Cardiac fibroblast (primary cell): ENCODE data around the gene AMMECR1.
"Not testable (repeated sequence)": the region's sequence is repeated elsewhere in the genome, so short reads cannot be mapped to it uniquely, and the experiment has no call there.

Source experiments
- DNase-seq, 2 donors: peaks; one replicate each; pipeline versions ENCODE4 v3.0.0 to v3.0.0-alpha.2; 2010; ENCODE audit warnings: low read depth in 2 of 2
- H3K4me3 ChIP-seq, 2 donors: replicated peaks in 1 of 2; 1 replicate in 1 of 2; 2 replicates in 1 of 2; pipeline ENCODE4 v1.5.1; 2011; ENCODE audit warnings: low read depth in 2 of 2, low read length in 2 of 2, mild to moderate bottlenecking in 2 of 2, moderate library complexity in 1 of 2
- TF ChIP-seq, protein P1 (sequence below): IDR thresholded peaks from one replicate; pipeline ENCODE4 v1.5.1; 2011; ENCODE audit warnings: low read depth, mild to moderate bottlenecking, low read length, inconsistent platforms

The AMMECR1 gene

DNA sequence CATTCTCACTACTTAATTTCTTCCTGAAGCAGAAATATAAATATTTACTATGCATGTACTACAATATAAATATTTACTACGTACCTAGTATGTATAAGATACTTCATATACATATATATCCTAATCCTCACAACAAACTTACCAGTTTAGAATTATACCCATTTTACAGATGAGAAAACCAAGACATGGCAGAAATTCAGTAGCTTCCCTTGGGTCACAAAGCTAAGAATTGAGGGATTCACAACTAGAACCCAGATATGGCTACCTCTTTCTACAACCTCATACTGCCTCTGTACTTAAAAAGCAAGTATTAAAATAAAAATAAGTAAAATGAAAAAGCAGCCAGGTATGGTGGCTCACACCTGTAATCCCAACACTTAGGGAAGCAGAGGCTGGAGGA is 65.9 kb downstream of the AMMECR1 start:
- H3K4me3 ChIP-seq, result no peak overlapping the region
- no peak for DNase-seq
- TF ChIP-seq, protein P1, sequence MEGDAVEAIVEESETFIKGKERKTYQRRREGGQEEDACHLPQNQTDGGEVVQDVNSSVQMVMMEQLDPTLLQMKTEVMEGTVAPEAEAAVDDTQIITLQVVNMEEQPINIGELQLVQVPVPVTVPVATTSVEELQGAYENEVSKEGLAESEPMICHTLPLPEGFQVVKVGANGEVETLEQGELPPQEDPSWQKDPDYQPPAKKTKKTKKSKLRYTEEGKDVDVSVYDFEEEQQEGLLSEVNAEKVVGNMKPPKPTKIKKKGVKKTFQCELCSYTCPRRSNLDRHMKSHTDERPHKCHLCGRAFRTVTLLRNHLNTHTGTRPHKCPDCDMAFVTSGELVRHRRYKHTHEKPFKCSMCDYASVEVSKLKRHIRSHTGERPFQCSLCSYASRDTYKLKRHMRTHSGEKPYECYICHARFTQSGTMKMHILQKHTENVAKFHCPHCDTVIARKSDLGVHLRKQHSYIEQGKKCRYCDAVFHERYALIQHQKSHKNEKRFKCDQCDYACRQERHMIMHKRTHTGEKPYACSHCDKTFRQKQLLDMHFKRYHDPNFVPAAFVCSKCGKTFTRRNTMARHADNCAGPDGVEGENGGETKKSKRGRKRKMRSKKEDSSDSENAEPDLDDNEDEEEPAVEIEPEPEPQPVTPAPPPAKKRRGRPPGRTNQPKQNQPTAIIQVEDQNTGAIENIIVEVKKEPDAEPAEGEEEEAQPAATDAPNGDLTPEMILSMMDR, result no peak

DNA sequence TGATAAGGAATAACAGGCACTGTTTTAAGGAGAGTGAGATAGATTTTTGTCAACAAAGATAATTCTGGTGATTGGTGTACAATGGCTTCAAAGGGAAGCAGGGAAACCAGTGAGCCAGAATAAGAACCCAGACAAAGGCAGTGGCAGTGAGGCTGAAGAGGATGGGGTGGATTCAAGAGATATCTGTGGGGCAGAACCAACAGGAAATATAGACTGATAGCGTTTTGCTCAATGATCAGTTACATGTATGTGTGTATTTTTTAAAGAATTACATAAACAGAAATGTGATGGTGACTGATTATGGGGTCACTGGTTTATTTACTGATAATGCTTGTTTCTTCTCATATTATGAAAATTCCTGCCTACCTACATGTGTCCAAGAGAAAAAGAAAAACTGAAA is 66.4 kb downstream of the AMMECR1 start:
- no peak overlapping the region for H3K4me3 ChIP-seq
- DNase-seq, result no peak
- TF ChIP-seq, protein P1, result no peak

DNA sequence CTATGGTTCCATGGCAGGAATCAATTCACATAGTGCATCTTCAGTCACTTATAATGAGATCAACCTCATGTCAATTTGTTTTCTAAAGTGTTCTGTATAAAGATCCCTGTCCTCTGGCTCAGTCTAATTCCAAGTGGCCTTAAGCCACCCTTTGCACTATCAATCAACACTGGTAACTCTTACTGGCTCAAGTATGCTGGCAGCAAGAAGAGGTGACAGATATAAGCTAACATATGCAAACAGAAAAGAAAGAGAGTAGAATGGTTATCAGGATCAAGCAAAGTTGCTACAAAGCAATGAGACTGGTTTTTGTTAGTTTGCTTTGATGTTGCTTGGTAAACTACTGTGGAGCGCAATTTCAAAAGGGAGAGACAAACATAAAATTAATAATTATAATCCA is 67.0 kb downstream of the AMMECR1 start:
- DNase-seq, result no peak
- TF ChIP-seq, protein P1, result no peak
- no peak overlapping the region for H3K4me3 ChIP-seq

DNA sequence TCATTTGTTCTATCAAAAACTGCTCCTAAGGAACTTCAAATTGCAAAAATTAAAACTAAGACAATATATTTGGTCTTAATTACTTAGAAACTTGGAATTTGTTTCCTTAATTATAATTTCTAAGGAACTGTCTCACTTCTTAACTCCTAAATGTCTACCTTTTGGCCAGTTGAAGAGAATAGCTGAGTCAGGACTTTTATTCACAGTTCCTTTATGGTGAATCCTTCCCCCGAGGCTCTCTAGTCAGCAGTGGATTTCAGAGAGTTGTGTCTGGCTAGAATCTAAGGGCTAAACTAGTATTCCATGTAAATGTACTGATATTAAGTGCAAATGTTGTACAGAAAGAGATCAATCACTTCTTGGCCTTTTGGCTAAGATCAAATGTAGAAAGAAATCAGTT is 69.3 kb downstream of the AMMECR1 start:
- no peak overlapping the region for H3K4me3 ChIP-seq
- DNase-seq, result no peak
- TF ChIP-seq, protein P1, result no peak

DNA sequence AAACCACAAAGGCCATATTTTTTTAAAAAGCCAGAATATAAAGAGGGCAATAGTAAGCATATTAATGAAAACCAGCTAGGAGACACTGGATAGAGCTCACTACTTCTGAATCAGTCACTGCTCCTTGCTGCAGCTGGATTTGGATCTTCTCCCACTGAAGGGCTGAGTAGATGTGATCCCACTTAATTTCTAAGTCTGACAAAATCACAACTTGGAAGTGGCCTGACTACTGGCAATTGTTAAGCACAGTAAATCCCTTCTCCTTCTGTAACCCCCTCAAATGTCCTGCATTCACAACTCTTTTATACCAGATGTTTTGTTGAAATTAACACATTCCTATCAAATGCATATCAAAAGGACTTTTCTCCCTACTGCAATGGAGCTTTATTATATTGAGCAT is 72.9 kb downstream of the AMMECR1 start:
- TF ChIP-seq, protein P1, result no peak
- H3K4me3 ChIP-seq, result no peak overlapping the region
- DNase-seq, result no peak

DNA sequence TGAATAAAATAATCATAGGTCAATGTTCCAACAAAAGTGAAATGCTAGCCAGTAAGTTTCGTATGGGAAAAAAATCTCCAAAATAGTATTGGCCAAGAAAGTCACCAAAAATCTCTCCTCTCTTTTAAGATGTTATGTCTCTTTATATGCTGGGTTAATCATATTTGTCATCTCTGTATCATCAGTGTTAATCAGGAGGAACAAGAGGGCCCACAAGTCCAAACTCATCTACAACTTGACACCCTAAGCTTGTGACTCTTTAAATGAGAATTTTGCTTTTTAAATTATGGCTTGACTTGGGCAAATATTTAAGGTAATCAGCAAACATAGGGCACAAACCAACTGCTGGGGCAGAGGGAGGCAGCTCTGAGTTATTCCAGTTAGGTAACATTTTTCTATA is 75.5 kb downstream of the AMMECR1 start:
- DNase-seq, result no peak
- TF ChIP-seq, protein P1, result no peak
- H3K4me3 ChIP-seq, result no peak overlapping the region

DNA sequence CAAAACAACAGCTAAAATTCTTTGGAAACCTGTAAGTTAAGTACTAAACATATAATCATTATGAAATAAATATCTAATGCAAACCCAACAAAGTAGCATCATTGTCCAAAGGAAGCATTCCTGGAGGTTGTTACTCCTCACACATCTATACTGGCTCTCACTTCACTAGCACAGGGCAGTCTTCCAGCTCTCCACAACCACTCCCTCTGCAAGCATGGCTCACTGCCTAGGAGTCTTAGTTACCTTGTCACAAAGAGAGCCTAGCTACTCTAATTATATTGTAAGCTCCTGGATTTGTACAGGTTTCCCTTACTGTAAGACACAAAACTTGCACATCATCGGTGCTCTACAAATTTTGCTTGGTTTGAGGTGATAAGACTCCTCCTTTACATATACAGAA is 76.1 kb downstream of the AMMECR1 start:
- H3K4me3 ChIP-seq, result no peak overlapping the region
- TF ChIP-seq, protein P1, result no peak
- DNase-seq, result peak; percentile 43 to 57

DNA sequence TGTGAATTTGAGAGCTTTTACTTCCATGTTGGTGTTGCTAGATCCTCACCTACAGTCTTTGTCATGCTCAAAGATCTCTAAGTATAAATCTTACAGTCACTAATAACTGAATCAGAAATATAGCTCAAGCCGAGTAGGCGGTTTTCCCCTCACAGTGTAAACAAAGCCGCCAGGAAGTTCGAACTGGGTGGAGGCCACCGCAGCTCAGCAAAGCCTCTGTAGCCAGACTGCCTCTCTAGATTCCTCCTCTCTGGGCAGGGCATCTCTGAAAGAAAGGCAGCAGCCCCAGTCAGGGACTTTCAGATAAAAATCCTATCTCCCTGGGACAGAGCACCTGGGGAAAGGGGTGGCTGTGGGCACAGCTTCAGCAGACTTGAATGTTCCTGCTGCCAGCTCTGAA is 79.6 kb downstream of the AMMECR1 start:
- H3K4me3 ChIP-seq, result not testable (repeated sequence)
- peak in 1 of 2 donors; percentile 25 for DNase-seq

DNA sequence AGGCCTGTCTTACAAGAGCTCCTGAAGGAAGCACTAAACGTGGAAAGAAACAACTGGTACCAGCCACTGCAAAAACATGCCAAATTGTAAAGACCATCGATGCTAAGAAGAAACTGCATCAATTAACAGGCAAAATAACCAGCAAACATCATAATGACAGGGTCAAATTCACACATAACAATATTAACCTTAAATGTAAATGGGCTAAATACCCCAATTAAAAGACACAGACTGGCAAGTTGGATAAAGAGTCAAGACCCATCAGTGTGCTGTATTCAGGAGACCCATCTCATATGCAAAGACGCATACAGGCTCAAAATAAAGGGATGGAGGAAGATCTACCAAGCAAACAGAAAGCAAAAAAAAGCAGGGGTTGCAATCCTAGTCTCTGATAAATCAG is 86.4 kb downstream of the AMMECR1 start:
- not testable (repeated sequence) for DNase-seq, H3K4me3 ChIP-seq

DNA sequence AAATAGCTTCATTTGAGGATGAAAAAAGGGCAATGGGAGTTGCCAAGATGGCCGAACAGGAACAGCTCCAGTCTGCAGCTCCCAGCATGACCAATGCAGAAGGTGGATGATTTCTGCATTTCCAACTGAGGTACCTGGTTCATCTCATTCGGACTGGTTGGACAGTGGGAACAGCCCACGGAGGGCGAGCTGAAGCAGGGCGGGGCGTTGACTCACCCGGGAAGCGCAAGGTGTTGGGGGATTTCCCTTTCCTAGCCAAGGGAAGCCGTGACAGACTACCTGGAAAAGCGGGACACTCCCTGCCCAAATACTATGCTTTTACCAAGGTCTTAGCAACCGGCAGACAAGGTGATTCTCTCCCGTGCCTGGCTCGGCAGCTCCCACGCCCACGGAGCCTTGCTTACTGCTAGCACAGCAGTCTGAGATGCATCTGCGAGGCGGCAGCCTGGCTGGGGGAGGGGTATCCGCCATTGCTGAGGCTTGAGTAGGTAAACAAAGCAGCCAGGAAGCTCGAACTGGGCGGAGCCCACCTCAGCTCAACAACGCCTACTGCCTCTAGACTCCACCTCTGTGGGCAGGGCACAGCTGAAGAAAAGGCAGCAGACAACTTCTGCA is 88.3 kb downstream of the AMMECR1 start:
- H3K4me3 ChIP-seq, DNase-seq: not testable (repeated sequence)
